WI38 (cell line): ENCODE data around the gene HSPBP1.

Source experiments
- H3K4me3 ChIP-seq: 2 replicates; pipeline ENCODE4 v1.5.1; 2011; ENCODE audit warnings: low read depth, mild to moderate bottlenecking, control low read depth, low read length
- CTCF ChIP-seq: IDR thresholded peaks from 2 replicates; pipeline ENCODE4 v1.5.1; 2012; ENCODE audit warnings: low read depth, mild to moderate bottlenecking, control low read depth, low read length

Gene HSPBP1

GRCh38 chr19:55241143-55241934 lies 38.6 kb downstream of the HSPBP1 start:
- no peak for TF ChIP-seq CTCF
- no peak overlapping the region for H3K4me3 ChIP-seq

GRCh38 chr19:55240713-55241020 lies 39.2 kb downstream of the HSPBP1 start:
- H3K4me3 ChIP-seq = no peak overlapping the region
- TF ChIP-seq CTCF = no peak

- H3K4me3 ChIP-seq = no peak overlapping the region
- no peak for TF ChIP-seq CTCF
These were observed 40.9 kb downstream of the HSPBP1 start for GRCh38 chr19:55239004-55239403.

GRCh38 chr19:55238030-55238429 lies 41.9 kb downstream of the HSPBP1 start:
- H3K4me3 ChIP-seq = no peak overlapping the region
- TF ChIP-seq CTCF = no peak

GRCh38 chr19:55232986-55233385 lies 46.9 kb downstream of the HSPBP1 start:
- no peak overlapping the region for H3K4me3 ChIP-seq

GRCh38 chr19:55232286-55232602 lies 47.7 kb downstream of the HSPBP1 start:
- no peak overlapping the region for H3K4me3 ChIP-seq
- no peak for TF ChIP-seq CTCF

More at GRCh38 chr19:55232986-55233385, 46.9 kb downstream of the HSPBP1 start:
- no peak for TF ChIP-seq CTCF

- no peak overlapping the region for H3K4me3 ChIP-seq
- TF ChIP-seq CTCF = no peak
These were observed 48.3 kb downstream of the HSPBP1 start for GRCh38 chr19:55231391-55232285.
